GM12873 (cell line): Measurements from ENCODE around the gene PGRMC2.

Source experiments
- CTCF ChIP-seq: IDR thresholded peaks from 2 replicates; pipeline ENCODE4 v1.5.1; 2012; ENCODE audit warnings: low read depth, mild to moderate bottlenecking, moderate library complexity, low read length, control low read depth; ENCODE audit not compliant: insufficient read depth; ENCODE audit errors: missing control alignments

Gene PGRMC2

DNA sequence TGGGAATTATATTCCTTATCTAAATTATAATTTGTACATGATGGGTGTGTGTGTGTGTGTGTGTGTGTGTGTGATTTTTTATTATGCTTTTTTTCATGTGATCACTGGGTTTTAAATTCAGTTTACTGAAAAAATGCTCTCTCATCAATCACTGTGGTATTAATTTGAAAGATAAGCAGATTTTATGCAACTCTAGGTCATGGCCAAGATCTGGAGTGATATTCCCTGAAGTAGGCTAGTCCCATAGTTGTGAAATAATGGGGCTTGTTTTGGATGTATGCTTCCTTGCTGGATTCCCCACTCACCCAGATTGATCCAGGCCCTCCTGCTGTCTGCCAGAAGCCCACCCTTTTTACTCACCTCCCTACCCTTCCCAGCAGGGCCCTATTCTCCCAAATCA lies 22.0 kb upstream of the PGRMC2 start:
- no peak for TF ChIP-seq CTCF

- TF ChIP-seq CTCF = no peak
These were observed 21.4 kb upstream of the PGRMC2 start for GRCh38 chr4:128308986-128309385.

GRCh38 chr4:128307123-128307571 lies 19.5 kb upstream of the PGRMC2 start:
- no peak for TF ChIP-seq CTCF

- TF ChIP-seq CTCF = no peak
These were observed 18.3 kb upstream of the PGRMC2 start for GRCh38 chr4:128305942-128306341.

GRCh38 chr4:128303986-128304385 lies 16.4 kb upstream of the PGRMC2 start:
- TF ChIP-seq CTCF = no peak

GRCh38 chr4:128303405-128303785 lies 15.8 kb upstream of the PGRMC2 start:
- no peak for TF ChIP-seq CTCF

GRCh38 chr4:128301979-128302378 lies 14.4 kb upstream of the PGRMC2 start:
- no peak for TF ChIP-seq CTCF
